GM11168 (cell line): Measurements from ENCODE around the gene BTRC.

ENCODE experiments used
- in situ Hi-C: fragments of 300-500 bp; cut with MboI; formaldehyde crosslinking; loops from one replicate; pipeline ENCODE4 v1.12.0; 2022; ENCODE audit warnings: low sequenced_read_pairs; ENCODE audit not compliant: unreplicated experiment

BTRC gene

GRCh38 chr10:101602761-101603398 is 248.9 kb downstream of the BTRC start:
- in situ Hi-C loops, result no loop called here
